Stomach (tissue), 9 donors: ENCODE results near the gene PTGR2. TPM values are rescaled to one million over a fixed set of nuclear protein-coding genes. Genes with fewer than 3 reads are reported as not detected.

Experiments
- DNase-seq, 2 donors: peaks; one replicate each; pipeline versions ENCODE4 v3.0.0 to v3.0.0-alpha.2; 2013 to 2019
- H3K27ac ChIP-seq, 5 donors: fragments of 200-600 bp in 4 of 5; sonication (generic) in 4 of 5; one replicate each; pipeline ENCODE4 v1.5.1; 2013 to 2019; ENCODE audit warnings: mild to moderate bottlenecking in 1 of 5, moderate library complexity in 1 of 5
- H3K27me3 ChIP-seq, 3 donors: fragments of 200-600 bp; sonication (generic); one replicate each; pipeline ENCODE4 v1.5.1; 2017 to 2019; ENCODE audit warnings: mixed run types in 1 of 3
- H3K36me3 ChIP-seq, 4 donors: fragments of 200-600 bp; sonication (generic); 1 replicate in 3 of 4; 2 replicates in 1 of 4; pipeline ENCODE4 v1.5.1; 2016 to 2019
- H3K4me1 ChIP-seq, 4 donors: fragments of 200-600 bp; sonication (generic); one replicate each; pipeline ENCODE4 v1.5.1; 2016 to 2019
- H3K4me3 ChIP-seq, 4 donors: fragments of 200-600 bp; sonication (generic) in 3 of 4; one replicate each; pipeline ENCODE4 v1.5.1; 2016 to 2019; ENCODE audit warnings: mild to moderate bottlenecking in 1 of 4
- H3K9me3 ChIP-seq, 4 donors: fragments of 200-600 bp; sonication (generic); one replicate each; pipeline ENCODE4 v1.5.1; 2016 to 2019
- CTCF ChIP-seq, 7 experiments: fragments of 450-650 bp in 4 of 7; fragments of 200-600 bp in 3 of 7; sonication (generic) in 3 of 7; IDR thresholded peaks; one replicate each; pipeline ENCODE4 v1.5.1; 2016 to 2019; ENCODE audit warnings: antibody characterized with exemption in 7 of 7, control low read depth in 2 of 7, mild to moderate bottlenecking in 1 of 7
- EP300 ChIP-seq: sonication (generic); formaldehyde crosslinking; IDR thresholded peaks from one replicate; pipeline ENCODE4 v1.6.1; 2017; ENCODE audit warnings: antibody characterized with exemption
- POLR2A ChIP-seq, 4 donors: fragments of 450-650 bp; IDR thresholded peaks; one replicate each; pipeline ENCODE4 v1.6.1; 2016; ENCODE audit warnings: antibody characterized with exemption in 4 of 4, control low read depth in 2 of 4, mild to moderate bottlenecking in 1 of 4, moderate library complexity in 1 of 4
- POLR2AphosphoS5 ChIP-seq, 3 donors: sonication (generic); formaldehyde crosslinking; IDR thresholded peaks; one replicate each; pipeline ENCODE4 v1.6.1; 2016; ENCODE audit warnings: antibody characterized with exemption in 3 of 3
- WGBS, 5 donors: extraction: QIAGEN DNeasy Blood & Tissue Kit in 3 of 5; methylation state at CpG; one replicate each; pipeline versions ENCODE4 v1.1.5 to v1.1.7; 2013 to 2018; 5-methylcytosine and 5-hydroxymethylcytosine counted together
- intact Hi-C: fragments of 100-400 bp; cut with DNase I; formaldehyde crosslinking; loops from one replicate; pipeline ENCODE4 v1.15.1; 2023; ENCODE audit warnings: low total_unique reads
- polyA plus RNA-seq, 3 donors: library from polyadenylated mRNA; stranded (reverse); fragments of 200-250 nt; gene quantifications; one replicate each; pipeline ENCODE4 v1.2.3, GENCODE V29; 2013
- total RNA-seq, 5 donors: library from RNA; depleted of rRNA; stranded (reverse); fragments of >200 nt; gene quantifications; one replicate each; pipeline versions ENCODE4 v1.1.0 to v1.2.3, GENCODE V29; 2014 to 2016
- donor health status: healthy with polysubstance abuse.
- donor health status: Bipolar disorder and iron deficiency.
- donor health status: healthy.

PTGR2 gene
- total and polyA plus RNA-seq, 8 donors: 0.58 to 17.0 (median 5.1) TPM

- Histone ChIP-seq H3K4me3 (no peak overlapping the region), H3K27ac (no peak overlapping the region), H3K4me1 (no peaks in the 10 kb centered on the region), H3K9me3 (no peaks in the 10 kb centered on the region), H3K27me3 (no peaks in the 10 kb centered on the region), H3K36me3 (no peaks in the 10 kb centered on the region)
- 86 to 92% (median 88%) methylated on average over 9 of the region's 9 CpGs for WGBS, 5 donors
- intact Hi-C loops: no loop called here
- no peak for TF ChIP-seq POLR2A (IDR thresholded peaks at IDR 0.05)
- DNase-seq: no peak
Observed at GRCh38 chr14:73818821-73819220, 32.8 kb upstream of the PTGR2 start.

DNA sequence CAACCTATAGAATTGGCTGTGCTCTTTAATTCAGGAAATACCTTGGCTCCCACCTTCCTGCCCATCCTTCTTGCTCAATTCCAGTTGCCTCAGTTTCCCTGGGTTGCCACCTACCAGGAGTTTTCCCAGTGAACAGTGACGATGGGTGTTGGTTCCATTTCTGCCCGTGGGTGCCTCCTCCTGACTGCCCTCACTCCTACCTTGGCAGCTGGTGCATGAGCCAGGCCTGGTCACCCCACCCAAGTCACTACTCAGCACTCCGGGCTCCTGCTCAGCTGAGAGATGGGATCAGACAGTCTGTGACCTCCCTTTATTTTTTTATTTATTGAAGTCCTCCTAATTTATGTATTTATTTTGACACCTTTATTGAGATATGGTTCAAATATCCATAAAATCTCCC, 31.0 kb upstream of the PTGR2 start:
- Histone ChIP-seq H3K4me3 (no peak overlapping the region), H3K27ac (no peak overlapping the region), H3K4me1 (peaks cover 0 to 7% (median 7%) of the 10 kb centered on the region in 4 donors), H3K9me3 (no peaks in the 10 kb centered on the region), H3K36me3 (no peaks in the 10 kb centered on the region), H3K27me3 (no peaks in the 10 kb centered on the region)
- 66 to 81% (median 80%) methylated on average over 3 of the region's 3 CpGs for WGBS, 5 donors
- intact Hi-C loops: no loop called here
- TF ChIP-seq EP300 (no peak), POLR2A (IDR thresholded peaks at IDR 0.05) (no peak), POLR2AphosphoS5 (IDR thresholded peaks at IDR 0.05) (no peak), CTCF (IDR thresholded peaks at IDR 0.05) (no peak)
- no peak for DNase-seq

GRCh38 chr14:73823339-73823885, 28.2 kb upstream of the PTGR2 start:
- TF ChIP-seq CTCF (IDR thresholded peaks at IDR 0.05): no peak
- TF ChIP-seq POLR2A (IDR thresholded peaks at IDR 0.05): no peak
- TF ChIP-seq EP300: no peak
- TF ChIP-seq POLR2AphosphoS5 (IDR thresholded peaks at IDR 0.05): no peak
- Histone ChIP-seq H3K9me3 (no peaks in the 10 kb centered on the region), H3K4me1 (peaks cover 0 to 13% (median 7%) of the 10 kb centered on the region in 4 donors), H3K4me3 (no peak overlapping the region), H3K27ac (no peak overlapping the region), H3K27me3 (no peaks in the 10 kb centered on the region), H3K36me3 (no peaks in the 10 kb centered on the region)
- DNase-seq: no peak
- intact Hi-C loops: no loop called here

GRCh38 chr14:73824127-73824526, 27.5 kb upstream of the PTGR2 start:
- H3K9me3 ChIP-seq: no peaks in the 10 kb centered on the region
- 74 to 87% (median 83%) methylated on average over 4 of the region's 4 CpGs for WGBS, 5 donors
- TF ChIP-seq EP300 (no peak), POLR2A (IDR thresholded peaks at IDR 0.05) (no peak), CTCF (IDR thresholded peaks at IDR 0.05) (no peak), POLR2AphosphoS5 (IDR thresholded peaks at IDR 0.05) (no peak)
- intact Hi-C loops: no loop called here
- H3K36me3 ChIP-seq: no peaks in the 10 kb centered on the region
- H3K4me1 ChIP-seq: peaks cover 0 to 13% (median 7%) of the 10 kb centered on the region in 4 donors
- H3K27me3 ChIP-seq: no peaks in the 10 kb centered on the region
- H3K27ac ChIP-seq: no peak overlapping the region
- DNase-seq: no peak
- H3K4me3 ChIP-seq: no peak overlapping the region

- Histone ChIP-seq H3K36me3 (no peaks in the 10 kb centered on the region), H3K4me1 (peaks cover 0 to 13% (median 7%) of the 10 kb centered on the region in 4 donors), H3K9me3 (no peaks in the 10 kb centered on the region), H3K4me3 (no peak overlapping the region), H3K27ac (no peak overlapping the region), H3K27me3 (no peaks in the 10 kb centered on the region)
- no peak for TF ChIP-seq EP300
- intact Hi-C loops: no loop called here
- WGBS, 5 donors: 84 to 94% (median 87%) methylated on average over 8 of the region's 8 CpGs
- DNase-seq: no peak
Observed at GRCh38 chr14:73824536-73824935, 27.1 kb upstream of the PTGR2 start.
